Erythroblast (primary cell): ENCODE results near the gene SNX33.
A peak's percentile ranks its signal among the peaks of the same experiment; 100 is the strongest.
"Not testable (repeated sequence)": the region's sequence is repeated elsewhere in the genome, so short reads cannot be mapped to it uniquely, and the experiment has no call there.

Experiments used
- DNase-seq, 2 experiments: peaks; one replicate each; lab custom pipeline; 2025; lab: John Stamatoyannopoulos, UW
- GATA1 ChIP-seq: IDR thresholded peaks from 2 replicates; pipeline ENCODE4 v1.6.1; 2011; ENCODE audit warnings: low read depth, mild to moderate bottlenecking, control low read depth, low read length, moderate library complexity
- POLR2A ChIP-seq: IDR thresholded peaks from 2 replicates; pipeline ENCODE4 v1.6.1; 2011; ENCODE audit warnings: mild to moderate bottlenecking, low read length

Gene SNX33

DNA sequence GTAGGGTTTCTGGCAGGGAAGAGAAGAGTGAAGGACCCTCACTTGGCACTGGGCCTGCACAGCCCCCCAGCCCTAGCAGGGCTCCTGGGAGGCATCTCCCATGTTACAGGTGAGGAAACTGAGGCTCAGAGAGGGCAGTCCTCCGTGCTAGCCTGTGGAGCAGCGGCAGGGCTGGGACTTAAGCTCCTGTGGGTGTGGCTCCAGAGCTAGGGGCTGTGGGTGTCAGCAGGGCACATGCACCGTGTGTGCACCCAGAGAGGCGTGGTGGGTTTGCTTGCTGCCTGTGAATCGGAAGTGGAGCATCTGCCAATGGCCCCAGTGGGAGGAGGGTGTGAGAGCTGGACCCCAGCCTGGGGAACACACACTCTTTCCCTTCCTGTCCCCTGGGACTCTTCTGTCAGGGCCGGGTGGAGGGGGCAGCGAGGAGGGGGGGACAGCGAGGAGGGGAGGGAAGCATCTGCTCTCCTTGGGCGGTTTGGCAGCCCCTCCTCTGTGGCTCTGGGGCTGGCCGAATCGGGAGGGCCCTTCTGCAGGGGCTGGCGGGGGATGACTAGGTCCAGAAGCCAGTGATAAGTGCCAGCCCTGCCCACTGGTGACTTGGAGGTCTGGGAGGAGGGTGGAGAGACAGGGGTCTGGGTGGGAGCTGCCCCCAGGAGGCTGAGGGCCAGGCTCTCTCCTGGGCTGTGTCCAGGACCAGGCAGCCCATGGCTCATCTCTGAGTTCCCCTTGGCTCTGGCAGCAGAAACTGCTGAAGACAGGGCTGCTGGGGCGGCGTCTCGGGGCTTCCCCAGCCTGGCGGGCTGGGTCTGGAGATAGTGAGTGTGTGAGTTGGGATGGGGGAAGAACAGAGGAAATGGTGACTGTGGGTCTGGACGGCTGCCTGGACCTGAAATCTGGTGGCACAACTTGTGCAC lies 52.5 kb downstream of the SNX33 start:
- DNase-seq: peak; percentile 64 to 68
- peak; percentile 27 for TF ChIP-seq POLR2A

DNA sequence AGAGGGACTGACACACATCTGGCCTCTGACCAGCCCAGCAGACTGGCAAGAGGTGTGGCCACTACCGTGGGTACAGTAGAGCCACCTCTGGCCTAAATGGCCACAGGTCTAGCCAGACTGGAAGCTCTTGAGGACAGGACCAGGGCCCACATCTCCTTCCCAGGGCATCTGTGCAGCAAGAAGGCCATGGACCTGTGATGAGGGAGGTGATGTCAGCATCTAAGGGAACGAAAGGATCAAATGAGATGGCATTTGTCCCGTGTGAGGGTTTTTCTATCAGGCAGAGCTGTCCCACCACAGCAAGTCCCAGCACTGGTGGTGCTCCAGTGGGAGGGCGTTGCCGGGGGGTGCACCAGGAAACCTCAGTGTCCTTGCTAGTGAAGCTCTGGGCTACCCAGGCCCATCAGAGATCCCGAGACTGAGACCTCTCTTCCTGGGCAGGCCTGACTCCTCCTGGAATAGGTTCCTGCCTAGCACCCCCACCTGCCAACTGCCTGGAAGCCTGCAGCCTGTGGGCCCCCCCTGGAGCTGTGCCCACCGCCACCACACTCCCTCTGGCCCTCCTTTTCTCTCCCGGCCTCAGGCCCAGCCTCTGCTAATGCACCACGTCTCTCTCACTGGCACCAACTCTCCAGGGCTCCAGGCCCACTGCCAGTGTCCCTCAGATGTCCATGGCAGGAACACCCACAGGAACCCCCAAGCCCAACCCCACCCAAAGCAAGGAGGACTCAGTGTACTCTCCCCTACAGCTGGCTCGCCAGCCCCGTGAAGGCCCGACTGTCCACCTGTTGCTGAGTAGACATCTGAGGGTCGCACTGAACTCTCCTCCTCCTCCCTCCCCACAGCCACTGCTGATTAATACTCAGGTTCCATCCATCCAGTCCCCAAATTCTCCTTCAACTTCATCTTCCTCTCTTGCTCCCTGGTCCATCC lies 53.6 kb downstream of the SNX33 start:
- DNase-seq: not testable (repeated sequence)

DNA sequence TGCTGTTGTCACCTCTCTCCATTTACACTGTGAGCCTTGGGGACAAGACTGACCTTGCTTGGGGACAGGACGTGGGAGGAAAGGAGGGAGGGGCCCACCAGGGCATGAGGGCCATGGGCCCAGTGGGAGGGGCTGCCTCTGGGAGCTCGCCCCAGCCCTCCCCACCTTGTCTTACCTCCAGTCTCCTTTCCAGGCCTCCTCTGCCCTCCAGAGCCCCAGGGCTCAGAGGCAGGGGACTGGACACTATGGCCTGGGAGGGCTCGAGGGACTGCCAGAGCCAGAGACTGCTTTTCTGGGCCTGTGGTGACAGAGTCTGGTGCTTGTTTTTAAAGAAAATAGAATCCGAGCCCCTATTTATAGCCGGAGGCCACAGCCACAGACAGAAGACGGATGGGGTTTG lies 54.7 kb downstream of the SNX33 start:
- TF ChIP-seq GATA1 (no peak), POLR2A (no peak)
- DNase-seq: no peak

DNA sequence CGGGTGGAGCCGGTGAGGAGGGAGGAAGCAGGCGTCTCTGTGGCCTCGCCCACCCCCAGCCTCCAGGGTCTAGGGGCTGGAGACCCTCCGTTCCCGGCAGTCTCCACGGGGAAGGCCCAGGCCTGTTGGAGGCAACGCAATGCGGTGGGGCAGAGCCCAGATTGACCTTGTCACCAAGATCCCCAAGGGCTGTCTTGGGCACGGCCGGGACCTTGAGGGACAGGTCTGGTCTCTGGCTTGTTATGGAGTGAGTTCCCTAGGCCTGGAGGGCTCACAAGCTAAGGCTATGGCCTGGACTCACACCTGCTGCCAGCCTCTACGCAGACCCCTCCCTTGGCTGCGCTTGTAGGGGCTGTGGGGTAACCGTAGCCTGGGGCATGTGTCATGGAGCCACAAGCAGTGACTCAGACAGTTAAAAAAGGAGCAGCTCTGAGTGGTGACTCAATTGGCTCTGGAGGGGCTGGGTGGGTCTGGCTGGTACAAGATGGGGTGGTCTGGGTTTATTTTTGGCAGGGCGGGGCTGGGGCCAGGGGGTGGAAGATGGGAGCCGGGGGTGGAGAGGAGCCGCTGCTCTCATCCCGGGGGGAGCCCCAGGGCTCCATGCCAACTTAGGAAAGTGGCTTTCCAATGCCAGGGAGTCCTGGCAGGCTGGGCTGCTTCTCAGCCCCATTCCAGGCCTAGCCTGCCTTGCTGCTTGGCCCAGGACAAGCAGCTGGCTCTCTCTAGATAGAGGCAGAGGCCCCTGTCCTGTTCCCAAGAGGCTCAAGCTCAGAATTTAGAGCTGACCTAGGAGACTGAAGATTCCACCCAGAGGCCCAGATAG lies 55.9 kb downstream of the SNX33 start:
- DNase-seq: not testable (repeated sequence)

DNA sequence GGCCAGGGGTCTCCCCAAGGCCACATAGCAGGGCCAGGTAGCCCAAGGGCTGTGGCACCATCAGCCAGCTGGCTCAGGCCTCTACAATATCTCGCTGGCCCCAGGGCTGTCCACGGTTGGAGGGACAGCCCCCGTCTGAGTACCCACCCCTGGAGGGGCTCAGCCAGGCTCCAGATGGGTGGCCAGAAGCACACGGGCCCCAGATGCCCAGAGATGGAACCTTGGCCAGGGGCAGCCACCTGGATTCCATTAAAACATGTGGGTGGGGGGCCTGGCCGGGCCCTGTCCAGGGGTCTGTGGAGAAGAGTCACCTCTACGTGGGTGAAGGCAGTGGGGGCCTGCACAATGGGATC lies 56.5 kb downstream of the SNX33 start:
- DNase-seq: no peak
- TF ChIP-seq GATA1 (no peak), POLR2A (no peak)

DNA sequence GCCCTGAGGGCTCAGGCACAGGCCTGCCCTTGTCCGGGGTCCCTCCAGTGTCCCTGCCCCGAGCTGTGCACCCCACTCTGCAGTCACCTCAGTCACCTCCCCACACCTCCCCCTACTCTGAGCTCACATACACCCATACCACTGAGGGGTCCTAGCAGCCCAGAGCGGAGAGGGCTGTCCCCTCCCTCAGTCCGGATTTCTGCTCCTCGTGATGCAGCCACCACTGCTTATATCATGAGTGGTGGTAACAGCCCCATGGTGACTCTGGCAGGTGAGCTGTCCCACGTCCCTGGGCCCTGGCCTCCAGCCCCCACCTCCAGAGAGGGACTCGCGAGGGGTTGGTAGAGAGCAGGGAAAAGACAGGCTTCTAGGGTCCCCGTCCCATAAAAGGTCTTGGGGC lies 56.9 kb downstream of the SNX33 start:
- TF ChIP-seq GATA1 (no peak), POLR2A (no peak)
- DNase-seq: no peak

DNA sequence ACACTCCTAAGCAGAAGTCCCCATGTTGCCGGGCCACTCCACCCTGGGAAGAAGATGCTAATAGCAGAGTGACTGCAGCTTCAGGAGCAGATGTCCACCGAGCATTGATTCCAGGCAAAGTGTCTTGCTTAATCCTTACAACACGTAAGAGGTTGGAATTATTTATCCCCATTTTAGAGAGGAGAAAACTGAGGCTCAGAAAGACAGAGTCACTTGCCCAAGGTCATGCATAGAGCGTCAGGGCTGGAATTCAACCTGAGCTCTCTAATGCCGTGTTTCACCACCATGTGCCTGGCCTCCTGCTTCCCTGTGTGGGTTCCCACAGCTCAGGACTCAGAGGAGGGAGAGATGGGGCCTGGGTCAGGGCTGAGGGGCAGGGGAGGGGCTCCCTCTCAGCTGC lies 57.7 kb downstream of the SNX33 start:
- DNase-seq: not testable (repeated sequence)

DNA sequence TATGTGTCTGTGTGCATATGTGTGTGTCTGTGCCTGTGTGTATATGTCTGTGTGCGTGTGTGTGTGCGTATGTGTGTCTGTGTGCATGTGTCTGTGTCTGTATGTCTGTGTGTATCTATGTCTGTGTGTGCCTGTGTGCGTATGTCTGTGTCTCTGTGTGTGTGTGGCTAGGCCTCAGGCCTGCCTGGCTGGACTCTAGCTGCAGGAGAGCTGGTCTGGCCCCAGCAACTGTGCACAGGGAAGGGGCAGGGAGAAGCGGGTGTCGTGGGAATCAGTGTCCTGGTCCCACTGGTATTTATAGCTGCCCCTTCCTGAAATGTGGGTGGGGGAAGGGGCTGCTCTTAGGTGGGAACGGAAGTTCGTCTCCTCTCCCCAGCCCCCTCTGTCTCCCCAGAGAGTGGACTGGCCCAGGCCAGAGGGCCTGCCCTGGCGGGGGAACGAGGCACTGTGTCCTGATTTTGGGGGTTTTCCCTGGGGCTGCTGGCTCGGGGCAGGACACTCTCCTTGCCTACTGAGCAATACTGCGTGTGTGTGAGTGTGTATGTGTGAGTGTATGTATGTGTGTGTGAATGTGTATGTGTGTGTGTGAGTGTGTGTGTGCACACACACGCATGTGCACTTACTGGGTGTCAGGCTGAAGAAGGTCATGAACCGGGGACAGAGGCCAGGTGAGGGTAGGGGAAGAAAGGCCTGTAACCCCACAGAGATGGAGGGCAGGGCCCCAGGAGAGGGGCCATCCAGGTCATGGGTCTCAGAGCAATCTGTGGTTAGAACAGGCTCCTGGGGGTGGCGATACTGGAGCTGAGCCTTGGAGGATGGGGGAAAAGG lies 58.4 kb downstream of the SNX33 start:
- no peak for TF ChIP-seq GATA1
- TF ChIP-seq POLR2A: no peak
- DNase-seq: peak in 1 of 2 experiments; percentile 22

DNA sequence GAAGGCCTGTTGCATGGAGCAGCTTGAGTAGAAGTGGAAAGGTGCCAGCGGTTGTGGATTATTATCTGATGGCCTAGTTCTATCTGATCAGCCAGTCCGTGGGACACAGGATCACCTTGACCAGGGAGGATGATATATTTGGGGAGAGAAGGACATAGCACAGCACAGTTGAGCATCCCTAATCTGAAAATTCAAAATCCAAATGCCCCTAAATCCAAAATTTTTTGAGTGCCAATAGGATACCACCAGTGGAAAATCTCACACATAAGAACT lies 58.9 kb downstream of the SNX33 start:
- TF ChIP-seq POLR2A (no peak), GATA1 (no peak)
- DNase-seq: no peak

DNA sequence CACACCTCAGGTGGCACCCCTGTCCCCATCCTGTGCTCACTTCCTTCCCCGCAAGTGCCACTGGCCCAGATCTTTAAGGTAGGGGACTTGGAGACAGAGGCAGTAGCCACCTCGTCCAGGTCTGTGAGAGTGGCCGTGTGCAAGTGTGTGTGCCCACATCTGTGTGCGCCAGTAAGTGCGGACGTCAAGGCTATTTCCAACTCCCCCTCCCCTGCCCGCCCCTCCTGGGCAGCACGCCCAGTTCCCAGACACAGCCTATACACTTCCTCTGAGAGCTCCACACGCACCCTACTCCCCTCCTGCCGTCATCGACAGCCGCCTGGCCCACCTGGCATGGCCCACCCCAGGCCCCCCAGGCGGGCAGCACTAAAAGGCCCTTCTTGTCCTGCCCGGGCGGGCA lies 61.7 kb downstream of the SNX33 start:
- DNase-seq: not testable (repeated sequence)

DNA sequence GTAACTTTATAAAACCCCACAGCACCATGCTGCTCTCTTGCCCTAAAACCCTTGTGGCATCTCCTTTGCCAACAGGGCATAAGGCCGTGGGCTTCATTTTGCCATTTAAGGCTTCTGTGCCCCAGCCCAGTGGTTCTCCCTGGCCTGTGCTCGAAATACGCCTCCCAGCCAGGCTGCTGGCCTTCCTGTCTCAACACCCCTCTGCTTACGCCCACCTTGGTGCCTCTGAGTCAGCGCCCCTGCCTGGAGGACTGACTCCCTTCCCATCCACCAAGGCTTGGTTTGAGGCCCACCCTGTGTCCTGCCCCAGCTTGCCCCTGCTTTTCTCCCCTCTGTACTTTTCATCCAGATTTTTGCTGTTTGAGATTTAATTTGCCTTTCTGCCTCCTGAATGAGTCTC lies 63.2 kb downstream of the SNX33 start:
- not testable (repeated sequence) for DNase-seq

DNA sequence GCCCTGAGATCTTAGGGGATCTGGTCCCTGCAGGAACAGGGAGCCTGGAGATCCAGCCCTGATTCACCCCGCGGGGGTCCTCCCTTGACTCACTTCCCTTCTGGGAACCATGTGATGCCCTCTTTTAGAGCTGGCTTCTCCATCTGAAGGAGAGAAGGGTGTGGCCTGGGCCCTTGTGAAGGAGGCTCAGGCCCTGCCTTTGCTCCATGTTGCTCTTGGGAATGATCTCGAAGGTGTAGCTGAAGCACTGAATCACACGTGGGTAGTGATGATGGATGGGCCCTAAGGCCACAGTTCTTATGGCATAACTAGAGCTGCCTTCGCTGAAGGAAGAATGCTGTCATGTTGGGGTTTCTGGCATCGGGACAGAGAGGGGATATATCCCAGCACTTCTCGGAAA lies 63.8 kb downstream of the SNX33 start:
- not testable (repeated sequence) for DNase-seq
